ENCODE results near the gene CCR2.
"Not testable (repeated sequence)": the region's sequence is repeated elsewhere in the genome, so short reads cannot be mapped to it uniquely, and the experiment has no call there.

CCR2 gene

GRCh38 chr3:46380471-46381221 lies 26.7 kb downstream of the CCR2 start:
- DNase-seq, result no peak

GRCh38 chr3:46381625-46382024 lies 27.7 kb downstream of the CCR2 start:
- no peak for DNase-seq

- no peak for DNase-seq
Measured at GRCh38 chr3:46383211-46383950, 29.5 kb downstream of the CCR2 start.

- DNase-seq, result no peak
Measured at GRCh38 chr3:46383951-46384330, 30.0 kb downstream of the CCR2 start.

- DNase-seq, result no peak
Measured at GRCh38 chr3:46386205-46386604, 32.3 kb downstream of the CCR2 start.

- DNase-seq, result not testable (repeated sequence)
Measured at GRCh38 chr3:46388847-46389246, 34.9 kb downstream of the CCR2 start.

- DNase-seq, result no peak
Measured at GRCh38 chr3:46389306-46389705, 35.4 kb downstream of the CCR2 start.

GRCh38 chr3:46391526-46391925 lies 37.6 kb downstream of the CCR2 start:
- DNase-seq, result not testable (repeated sequence)

GRCh38 chr3:46393011-46393410 lies 39.1 kb downstream of the CCR2 start:
- DNase-seq, result no peak

- no peak for DNase-seq
Measured at GRCh38 chr3:46393554-46394434, 39.9 kb downstream of the CCR2 start.

GRCh38 chr3:46395210-46395661 lies 41.3 kb downstream of the CCR2 start:
- no peak for DNase-seq

GRCh38 chr3:46395766-46396530 lies 42.0 kb downstream of the CCR2 start:
- no peak for DNase-seq

- DNase-seq, result no peak
Measured at GRCh38 chr3:46397111-46397510, 43.2 kb downstream of the CCR2 start.

- no peak for DNase-seq
Measured at GRCh38 chr3:46398186-46398955, 44.5 kb downstream of the CCR2 start.

- no peak for DNase-seq
Measured at GRCh38 chr3:46399098-46399497, 45.2 kb downstream of the CCR2 start.

- DNase-seq, result no peak
Measured at GRCh38 chr3:46399557-46399956, 45.6 kb downstream of the CCR2 start.

GRCh38 chr3:46400000-46400734 lies 46.3 kb downstream of the CCR2 start:
- DNase-seq, result no peak

- no peak for DNase-seq
Measured at GRCh38 chr3:46400846-46401245, 46.9 kb downstream of the CCR2 start.

- DNase-seq, result no peak
Measured at GRCh38 chr3:46401579-46401978, 47.7 kb downstream of the CCR2 start.

GRCh38 chr3:46402902-46403301 lies 49.0 kb downstream of the CCR2 start:
- not testable (repeated sequence) for DNase-seq

Data from activated CD4-positive, CD25-positive, alpha-beta regulatory T cell treated with anti-CD3 and anti-CD28 coated beads, Interleukin-2, amount 50 U/mL, for 72 hours (primary cell).